ENCODE measurements around the gene TRAPPC14. TPM values are rescaled to one million over a fixed set of nuclear protein-coding genes. Genes with fewer than 3 reads are reported as not detected.

The TRAPPC14 gene
- total and polyA plus RNA-seq, 2 of the 13 experiments (the other 11 are each of a cell fraction or from before 2014, with no cell fraction given) = 4.7 to 9.6 TPM

- no peak for TF ChIP-seq CERS6 (CRISPR knock-in tag; IDR thresholded peaks at IDR 0.05)
- TF ChIP-seq ZNF530 (CRISPR knock-in tag; IDR thresholded peaks at IDR 0.05; ENCODE audit: low read depth) = no peak
- no peak for TF ChIP-seq ZNF713 (CRISPR knock-in tag; IDR thresholded peaks at IDR 0.05)
- TF ChIP-seq ZNF335 (CRISPR knock-in tag; IDR thresholded peaks at IDR 0.05) = 0 out of 2 replicates have a peak, but pooled peaks have one; percentile 21
- 0 out of 2 replicates have a peak, but pooled peaks have one; percentile 28 for TF ChIP-seq ETV5 (CRISPR knock-in tag; IDR thresholded peaks at IDR 0.05; ENCODE audit: borderline replicate concordance)
- TF ChIP-seq TGIF2 (CRISPR knock-in tag; IDR thresholded peaks at IDR 0.05) = no peak; the same call in 1 of the 2 replicates
- TF ChIP-seq AKNA (CRISPR knock-in tag; IDR thresholded peaks at IDR 0.05; ENCODE audit: borderline replicate concordance) = no peak
- TF ChIP-seq TAF1 (CRISPR knock-in tag; IDR thresholded peaks at IDR 0.05) = no peak
- TF ChIP-seq POGZ (CRISPR knock-in tag; IDR thresholded peaks at IDR 0.05) = 0 out of 2 replicates have a peak, but pooled peaks have one; percentile 16
- no peak for TF ChIP-seq ZNF709 (CRISPR knock-in tag; IDR thresholded peaks at IDR 0.05)
- TF ChIP-seq LCORL (IDR thresholded peaks at IDR 0.05) = no peak
- TF ChIP-seq LCORL (CRISPR knock-in tag; IDR thresholded peaks at IDR 0.05) = peak; percentile 36
- 0 out of 2 replicates have a peak, but pooled peaks have one; percentile 18 for TF ChIP-seq CCDC6 (CRISPR knock-in tag; IDR thresholded peaks at IDR 0.05)
- TF ChIP-seq, protein P1, sequence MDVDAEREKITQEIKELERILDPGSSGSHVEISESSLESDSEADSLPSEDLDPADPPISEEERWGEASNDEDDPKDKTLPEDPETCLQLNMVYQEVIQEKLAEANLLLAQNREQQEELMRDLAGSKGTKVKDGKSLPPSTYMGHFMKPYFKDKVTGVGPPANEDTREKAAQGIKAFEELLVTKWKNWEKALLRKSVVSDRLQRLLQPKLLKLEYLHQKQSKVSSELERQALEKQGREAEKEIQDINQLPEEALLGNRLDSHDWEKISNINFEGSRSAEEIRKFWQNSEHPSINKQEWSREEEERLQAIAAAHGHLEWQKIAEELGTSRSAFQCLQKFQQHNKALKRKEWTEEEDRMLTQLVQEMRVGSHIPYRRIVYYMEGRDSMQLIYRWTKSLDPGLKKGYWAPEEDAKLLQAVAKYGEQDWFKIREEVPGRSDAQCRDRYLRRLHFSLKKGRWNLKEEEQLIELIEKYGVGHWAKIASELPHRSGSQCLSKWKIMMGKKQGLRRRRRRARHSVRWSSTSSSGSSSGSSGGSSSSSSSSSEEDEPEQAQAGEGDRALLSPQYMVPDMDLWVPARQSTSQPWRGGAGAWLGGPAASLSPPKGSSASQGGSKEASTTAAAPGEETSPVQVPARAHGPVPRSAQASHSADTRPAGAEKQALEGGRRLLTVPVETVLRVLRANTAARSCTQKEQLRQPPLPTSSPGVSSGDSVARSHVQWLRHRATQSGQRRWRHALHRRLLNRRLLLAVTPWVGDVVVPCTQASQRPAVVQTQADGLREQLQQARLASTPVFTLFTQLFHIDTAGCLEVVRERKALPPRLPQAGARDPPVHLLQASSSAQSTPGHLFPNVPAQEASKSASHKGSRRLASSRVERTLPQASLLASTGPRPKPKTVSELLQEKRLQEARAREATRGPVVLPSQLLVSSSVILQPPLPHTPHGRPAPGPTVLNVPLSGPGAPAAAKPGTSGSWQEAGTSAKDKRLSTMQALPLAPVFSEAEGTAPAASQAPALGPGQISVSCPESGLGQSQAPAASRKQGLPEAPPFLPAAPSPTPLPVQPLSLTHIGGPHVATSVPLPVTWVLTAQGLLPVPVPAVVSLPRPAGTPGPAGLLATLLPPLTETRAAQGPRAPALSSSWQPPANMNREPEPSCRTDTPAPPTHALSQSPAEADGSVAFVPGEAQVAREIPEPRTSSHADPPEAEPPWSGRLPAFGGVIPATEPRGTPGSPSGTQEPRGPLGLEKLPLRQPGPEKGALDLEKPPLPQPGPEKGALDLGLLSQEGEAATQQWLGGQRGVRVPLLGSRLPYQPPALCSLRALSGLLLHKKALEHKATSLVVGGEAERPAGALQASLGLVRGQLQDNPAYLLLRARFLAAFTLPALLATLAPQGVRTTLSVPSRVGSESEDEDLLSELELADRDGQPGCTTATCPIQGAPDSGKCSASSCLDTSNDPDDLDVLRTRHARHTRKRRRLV (CRISPR knock-in tag; IDR thresholded peaks at IDR 0.05) = 0 out of 2 replicates have a peak, but pooled peaks have one; percentile 14
- no peak for TF ChIP-seq MIXL1 (CRISPR knock-in tag; IDR thresholded peaks at IDR 0.05)
- no peak for TF ChIP-seq PCBP1 (IDR thresholded peaks at IDR 0.05; ENCODE audit: borderline replicate concordance, low read depth, low read length)
- no peak for TF ChIP-seq HOXD1 (CRISPR knock-in tag; IDR thresholded peaks at IDR 0.05)
- TF ChIP-seq ZNF614 (CRISPR knock-in tag; IDR thresholded peaks at IDR 0.05; ENCODE audit: borderline replicate concordance) = no peak
Measured at GRCh38 chr7:100119970-100120732, 38.4 kb downstream of the TRAPPC14 start (continued).

Data from HepG2 (cell line).